MM.1S (cell line): ENCODE data around the gene LEP.

Experiments
- DNase-seq: peaks from one replicate; pipeline ENCODE4 v3.0.0-alpha.2; 2015
- H2AFZ ChIP-seq: fragments of 300-600 bp; sonication (generic); 2 replicates; pipeline ENCODE4 v1.6.0; 2016; ENCODE audit warnings: antibody characterized with exemption, low read length
- H3F3A ChIP-seq: fragments of 300-600 bp; sonication (generic); 2 replicates; pipeline ENCODE4 v1.6.1; 2016; ENCODE audit warnings: mild to moderate bottlenecking, antibody characterized with exemption, low read length, moderate library complexity, mixed read lengths; ENCODE audit not compliant: insufficient read depth
- H3K27ac ChIP-seq: fragments of 300-600 bp; sonication (generic); 2 replicates; pipeline ENCODE4 v1.5.1; 2016; ENCODE audit warnings: mild to moderate bottlenecking, low read length
- H3K27me3 ChIP-seq: fragments of 300-600 bp; sonication (generic); replicated peaks from 2 replicates; pipeline ENCODE4 v1.6.0; 2016; ENCODE audit warnings: low read length; ENCODE audit not compliant: insufficient read depth
- H3K36me3 ChIP-seq: fragments of 300-600 bp; sonication (generic); replicated peaks from 2 replicates; pipeline ENCODE4 v1.6.1; 2016; ENCODE audit warnings: mild to moderate bottlenecking, low read length, mixed read lengths; ENCODE audit not compliant: insufficient read depth
- H3K4me1 ChIP-seq: fragments of 300-600 bp; sonication (generic); 2 replicates; pipeline ENCODE4 v1.6.1; 2016; ENCODE audit warnings: low read length, mixed read lengths
- H3K4me2 ChIP-seq: fragments of 300-600 bp; sonication (generic); 2 replicates; pipeline ENCODE4 v1.6.0; 2016; ENCODE audit warnings: low read depth, low read length
- H3K4me3 ChIP-seq: fragments of 300-600 bp; sonication (generic); 2 replicates; pipeline ENCODE4 v1.5.1; 2016; ENCODE audit warnings: low read length, mixed read lengths
- H3K79me2 ChIP-seq: fragments of 300-600 bp; sonication (generic); 2 replicates; pipeline ENCODE4 v1.6.1; 2016; ENCODE audit warnings: mixed run types, low read length, mixed read lengths
- H3K9ac ChIP-seq: fragments of 300-600 bp; sonication (generic); 2 replicates; pipeline ENCODE4 v1.6.1; 2016; ENCODE audit warnings: low read length, mixed read lengths
- H3K9me2 ChIP-seq: fragments of 300-600 bp; sonication (generic); replicated peaks from 2 replicates; pipeline ENCODE4 v1.6.1; 2016; ENCODE audit warnings: mild to moderate bottlenecking, low read length, mixed read lengths; ENCODE audit not compliant: insufficient read depth
- H3K9me3 ChIP-seq: fragments of 300-600 bp; sonication (generic); replicated peaks from 2 replicates; pipeline ENCODE4 v1.6.1; 2016; ENCODE audit warnings: mild to moderate bottlenecking, low read length, mixed read lengths; ENCODE audit not compliant: insufficient read depth
- H4K20me1 ChIP-seq: fragments of 300-600 bp; sonication (generic); 2 replicates; pipeline ENCODE4 v1.6.1; 2016; ENCODE audit warnings: mild to moderate bottlenecking, low read length, moderate library complexity, mixed read lengths; ENCODE audit not compliant: insufficient read depth
- EZH2 ChIP-seq: fragments of 300-600 bp; sonication (generic); optimal IDR thresholded peaks from 2 replicates; pipeline ENCODE3; 2017; ENCODE audit warnings: low read depth, mild to moderate bottlenecking, antibody characterized with exemption, low read length, mixed read lengths
- EZH2phosphoT487 ChIP-seq: fragments of 300-600 bp; sonication (generic); IDR thresholded peaks from 2 replicates; pipeline ENCODE4 v1.6.1; 2018; ENCODE audit warnings: antibody characterized with exemption, low read length
- TF ChIP-seq, protein P1 (sequence below): fragments of 300-600 bp; sonication (generic); IDR thresholded peaks from 2 replicates; pipeline ENCODE4 v1.5.1; 2016; ENCODE audit warnings: antibody characterized with exemption, low read length, mixed read lengths

The LEP gene

GRCh38 chr7:128265906-128266300 is 24.8 kb downstream of the LEP start:
- no peak for DNase-seq
- Histone ChIP-seq H2AFZ (no peak overlapping the region), H3K4me1 (no peaks in the 10 kb centered on the region), H3K36me3 (no peaks in the 10 kb centered on the region), H3K9ac (no peak overlapping the region), H3K9me3 (no peaks in the 10 kb centered on the region), H3K9me2 (no peaks in the 10 kb centered on the region), H3K4me3 (no peak overlapping the region), H3K27me3 (no peaks in the 10 kb centered on the region), H4K20me1 (no peaks in the 10 kb centered on the region), H3K4me2 (no peak overlapping the region), H3K79me2 (no peaks in the 10 kb centered on the region), H3F3A (no peaks in the 10 kb centered on the region), H3K27ac (no peak overlapping the region)
- TF ChIP-seq, protein P1, sequence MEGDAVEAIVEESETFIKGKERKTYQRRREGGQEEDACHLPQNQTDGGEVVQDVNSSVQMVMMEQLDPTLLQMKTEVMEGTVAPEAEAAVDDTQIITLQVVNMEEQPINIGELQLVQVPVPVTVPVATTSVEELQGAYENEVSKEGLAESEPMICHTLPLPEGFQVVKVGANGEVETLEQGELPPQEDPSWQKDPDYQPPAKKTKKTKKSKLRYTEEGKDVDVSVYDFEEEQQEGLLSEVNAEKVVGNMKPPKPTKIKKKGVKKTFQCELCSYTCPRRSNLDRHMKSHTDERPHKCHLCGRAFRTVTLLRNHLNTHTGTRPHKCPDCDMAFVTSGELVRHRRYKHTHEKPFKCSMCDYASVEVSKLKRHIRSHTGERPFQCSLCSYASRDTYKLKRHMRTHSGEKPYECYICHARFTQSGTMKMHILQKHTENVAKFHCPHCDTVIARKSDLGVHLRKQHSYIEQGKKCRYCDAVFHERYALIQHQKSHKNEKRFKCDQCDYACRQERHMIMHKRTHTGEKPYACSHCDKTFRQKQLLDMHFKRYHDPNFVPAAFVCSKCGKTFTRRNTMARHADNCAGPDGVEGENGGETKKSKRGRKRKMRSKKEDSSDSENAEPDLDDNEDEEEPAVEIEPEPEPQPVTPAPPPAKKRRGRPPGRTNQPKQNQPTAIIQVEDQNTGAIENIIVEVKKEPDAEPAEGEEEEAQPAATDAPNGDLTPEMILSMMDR = no peak
- no peak for TF ChIP-seq EZH2
- TF ChIP-seq EZH2phosphoT487 = no peak

- no peaks in the 10 kb centered on the region for H3K36me3 ChIP-seq
- no peak overlapping the region for H3K27ac ChIP-seq
- H3F3A ChIP-seq = no peaks in the 10 kb centered on the region
- no peaks in the 10 kb centered on the region for H3K9me2 ChIP-seq
- no peaks in the 10 kb centered on the region for H3K4me1 ChIP-seq
- no peak overlapping the region for H3K9ac ChIP-seq
- no peak for DNase-seq
- TF ChIP-seq EZH2 (no peak), EZH2phosphoT487 (no peak)
- TF ChIP-seq, protein P1 = no peak
- no peak overlapping the region for H3K4me3 ChIP-seq
- no peaks in the 10 kb centered on the region for H3K79me2 ChIP-seq
- H4K20me1 ChIP-seq = no peaks in the 10 kb centered on the region
- H3K9me3 ChIP-seq = no peaks in the 10 kb centered on the region
- no peaks in the 10 kb centered on the region for H3K27me3 ChIP-seq
- no peak overlapping the region for H2AFZ ChIP-seq
- H3K4me2 ChIP-seq = no peak overlapping the region
These were observed 25.4 kb downstream of the LEP start for GRCh38 chr7:128266529-128266882.

DNA sequence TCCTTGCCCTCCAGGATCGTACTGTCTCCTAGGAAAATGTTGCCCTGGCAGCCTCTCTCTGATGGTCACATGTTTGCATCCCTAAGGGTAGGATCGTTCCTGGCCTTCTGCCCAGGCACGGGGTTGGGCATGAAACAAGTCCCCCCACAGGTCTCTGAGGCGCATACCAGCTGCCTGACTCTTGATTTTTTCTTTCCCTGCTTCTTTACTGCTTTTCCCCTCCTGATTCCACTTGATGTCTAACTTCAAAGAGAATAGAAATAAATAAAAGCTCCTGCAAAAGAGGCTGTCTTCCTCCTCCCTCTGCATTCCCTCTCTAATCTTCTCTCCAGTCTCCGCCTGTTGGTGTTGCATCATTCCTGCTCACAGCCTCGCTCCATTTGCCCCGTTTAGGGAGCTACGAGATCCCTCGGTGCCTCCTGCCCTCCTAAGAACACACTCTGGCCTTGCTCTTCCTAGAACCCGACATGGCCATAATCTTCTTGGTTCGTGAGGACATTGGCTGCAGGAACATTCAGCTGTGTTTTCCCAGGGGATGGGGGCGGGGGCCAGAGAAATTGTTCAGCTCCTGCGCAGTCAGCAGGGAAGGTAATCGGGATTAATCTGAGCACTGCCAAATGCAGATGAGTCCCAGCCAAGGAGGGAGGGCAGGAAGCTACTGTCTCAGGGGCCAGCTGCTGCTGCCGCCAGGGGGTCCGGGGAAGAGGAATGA is 26.0 kb downstream of the LEP start:
- no peak overlapping the region for H3K27ac ChIP-seq
- H3K4me2 ChIP-seq = no peak overlapping the region
- no peak for DNase-seq
- H3K27me3 ChIP-seq = no peaks in the 10 kb centered on the region
- TF ChIP-seq EZH2phosphoT487 (no peak), EZH2 (no peak)
- TF ChIP-seq, protein P1 = no peak
- H3K79me2 ChIP-seq = no peaks in the 10 kb centered on the region
- no peak overlapping the region for H3K9ac ChIP-seq
- H3K9me2 ChIP-seq = no peaks in the 10 kb centered on the region
- H3K4me1 ChIP-seq = no peaks in the 10 kb centered on the region
- no peaks in the 10 kb centered on the region for H3K9me3 ChIP-seq
- no peaks in the 10 kb centered on the region for H3F3A ChIP-seq
- H2AFZ ChIP-seq = no peak overlapping the region
- H3K36me3 ChIP-seq = no peaks in the 10 kb centered on the region
- H4K20me1 ChIP-seq = no peaks in the 10 kb centered on the region
- no peak overlapping the region for H3K4me3 ChIP-seq
